ENCODE results near the gene MEGF11.

DNA sequence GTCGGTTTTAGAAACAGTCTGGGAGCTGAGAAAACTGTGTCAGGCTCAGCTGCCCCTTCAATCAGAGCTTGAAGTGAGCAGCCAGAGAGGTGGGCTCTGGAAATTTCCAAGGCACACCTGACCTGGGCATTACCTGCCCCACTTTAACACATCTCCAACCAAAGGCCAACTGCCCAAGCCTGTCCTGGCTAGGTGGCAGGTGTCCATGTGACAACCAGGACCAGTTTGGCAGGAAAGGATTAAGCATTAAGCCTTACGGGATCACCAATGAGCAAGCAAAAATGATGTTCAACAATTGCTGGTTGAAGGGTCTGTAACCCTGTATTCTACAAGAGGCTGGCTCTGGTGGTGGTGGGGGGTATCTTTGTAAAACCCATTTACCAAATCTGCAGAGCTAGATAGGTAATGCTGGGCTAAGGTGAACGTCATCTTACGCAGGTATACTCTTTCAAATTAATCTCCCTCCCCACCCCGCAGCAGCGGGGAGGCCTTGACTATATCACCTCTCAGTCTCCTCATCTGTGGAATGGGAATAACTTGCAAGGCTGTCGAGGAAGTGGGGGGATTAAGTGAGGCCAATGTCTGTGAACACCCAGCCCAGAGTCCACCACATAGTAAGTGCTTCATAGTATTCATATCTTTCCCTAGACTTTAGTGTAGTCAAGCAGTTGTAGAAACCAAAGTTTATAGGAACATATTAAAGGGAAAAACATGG lies 183.2 kb downstream of the MEGF11 start:
- TF ChIP-seq, protein P1, sequence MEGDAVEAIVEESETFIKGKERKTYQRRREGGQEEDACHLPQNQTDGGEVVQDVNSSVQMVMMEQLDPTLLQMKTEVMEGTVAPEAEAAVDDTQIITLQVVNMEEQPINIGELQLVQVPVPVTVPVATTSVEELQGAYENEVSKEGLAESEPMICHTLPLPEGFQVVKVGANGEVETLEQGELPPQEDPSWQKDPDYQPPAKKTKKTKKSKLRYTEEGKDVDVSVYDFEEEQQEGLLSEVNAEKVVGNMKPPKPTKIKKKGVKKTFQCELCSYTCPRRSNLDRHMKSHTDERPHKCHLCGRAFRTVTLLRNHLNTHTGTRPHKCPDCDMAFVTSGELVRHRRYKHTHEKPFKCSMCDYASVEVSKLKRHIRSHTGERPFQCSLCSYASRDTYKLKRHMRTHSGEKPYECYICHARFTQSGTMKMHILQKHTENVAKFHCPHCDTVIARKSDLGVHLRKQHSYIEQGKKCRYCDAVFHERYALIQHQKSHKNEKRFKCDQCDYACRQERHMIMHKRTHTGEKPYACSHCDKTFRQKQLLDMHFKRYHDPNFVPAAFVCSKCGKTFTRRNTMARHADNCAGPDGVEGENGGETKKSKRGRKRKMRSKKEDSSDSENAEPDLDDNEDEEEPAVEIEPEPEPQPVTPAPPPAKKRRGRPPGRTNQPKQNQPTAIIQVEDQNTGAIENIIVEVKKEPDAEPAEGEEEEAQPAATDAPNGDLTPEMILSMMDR (IDR thresholded peaks at IDR 0.05) = no peak
- no peak for TF ChIP-seq POLR2A (IDR thresholded peaks at IDR 0.05)
